GM21529 (cell line): ENCODE measurements around the gene FIGNL1.
A peak's percentile ranks its signal among the peaks of the same experiment; 100 is the strongest.

Experiments
- ATAC-seq: cut with Tn5 transposase; IDR thresholded peaks from one replicate; pipeline ENCODE4 v1.9.1; 2021; ENCODE audit not compliant: unreplicated experiment

The FIGNL1 gene

GRCh38 chr7:50397971-50398324, 52.2 kb downstream of the FIGNL1 start:
- ATAC-seq, result no peak

GRCh38 chr7:50397320-50397970, 52.7 kb downstream of the FIGNL1 start:
- ATAC-seq, result peak; percentile 66

- ATAC-seq, result peak; percentile 13
Observed at GRCh38 chr7:50396856-50397255, 53.3 kb downstream of the FIGNL1 start.

- no peak for ATAC-seq
Observed at GRCh38 chr7:50394315-50394714, 55.8 kb downstream of the FIGNL1 start.
